Fibroblast of skin of left biceps (primary cell): ENCODE results near the gene IL11.

Experiments
- DNase-seq, 2 experiments: peaks; one replicate each; pipeline ENCODE4 v3.0.0-alpha.2; 2013; ENCODE audit warnings: low read depth in 2 of 2

IL11 gene

GRCh38 chr19:55325172-55325571 lies 45.1 kb downstream of the IL11 start, which contains the start of gene TMEM150B:
Gene TMEM150B, minus strand, starts transcription at chr19:55325341. Its CDS starts 4,305 bp downstream, at chr19:55321036.
- no peak for DNase-seq

GRCh38 chr19:55324662-55325061 lies 45.6 kb downstream of the IL11 start:
- no peak for DNase-seq

GRCh38 chr19:55322204-55322885 lies 47.9 kb downstream of the IL11 start:
- DNase-seq, result no peak

GRCh38 chr19:55321466-55322137 lies 48.7 kb downstream of the IL11 start:
- DNase-seq, result no peak

GRCh38 chr19:55320844-55321419 lies 49.3 kb downstream of the IL11 start:
- DNase-seq, result no peak

GRCh38 chr19:55319785-55320184 lies 50.5 kb downstream of the IL11 start:
- DNase-seq, result no peak

- DNase-seq, result no peak
Measured at GRCh38 chr19:55316646-55317045, 53.6 kb downstream of the IL11 start.

GRCh38 chr19:55315956-55316525 lies 54.2 kb downstream of the IL11 start:
- no peak for DNase-seq

GRCh38 chr19:55314396-55314795 lies 55.9 kb downstream of the IL11 start:
- no peak for DNase-seq
